PC-9 (cell line): ENCODE measurements around the gene TATDN2. TPM values are rescaled to one million over a fixed set of nuclear protein-coding genes. Genes with fewer than 3 reads are reported as not detected.

Source experiments
- BruUV-seq: library from RNA; stranded (reverse); fragments of 400-500 nt; replicated peaks from 2 replicates; lab custom pipeline; 2021; lab: Mats Ljungman, UMichigan
- CTCF ChIA-PET: fragments of 300-600 bp; sonication (Branson Sonifier 250); formaldehyde crosslinking; loops from one replicate; lab custom pipeline; 2022; ENCODE audit warnings: antibody characterized with exemption; lab: Charles Lee
- POLR2A ChIA-PET: fragments of 300-600 bp; sonication (Branson Sonifier 250); formaldehyde crosslinking; loops from one replicate; lab custom pipeline; 2022; ENCODE audit warnings: antibody characterized with exemption; ENCODE audit not compliant: unreplicated experiment; lab: Charles Lee
- DNase-seq, 2 experiments: peaks; one replicate each; pipeline versions ENCODE4 v3.0.0 to v3.0.0-alpha.2; 2015 to 2022; ENCODE audit warnings: mixed read lengths in 1 of 2
- H2AFZ ChIP-seq: fragments of 200-600 bp; sonication (generic); 2 replicates; pipeline ENCODE4 v1.8.1; 2017; ENCODE audit warnings: antibody characterized with exemption
- H3F3A ChIP-seq: fragments of 200-600 bp; sonication (generic); 2 replicates; pipeline ENCODE4 v1.8.1; 2017; ENCODE audit warnings: antibody characterized with exemption, mild to moderate bottlenecking, low read depth; ENCODE audit not compliant: insufficient read depth
- H3K27ac ChIP-seq: fragments of 200-600 bp; sonication (generic); 2 replicates; pipeline ENCODE4 v1.6.1; 2016; ENCODE audit warnings: mixed run types
- H3K27me3 ChIP-seq: fragments of 200-600 bp; sonication (generic); 2 replicates; pipeline ENCODE4 v1.6.1; 2016; ENCODE audit warnings: low read depth, mixed run types; ENCODE audit not compliant: insufficient read depth
- H3K36me3 ChIP-seq: fragments of 200-600 bp; sonication (generic); 2 replicates; pipeline ENCODE4 v1.6.1; 2016; ENCODE audit warnings: low read depth, mixed run types
- H3K4me1 ChIP-seq: fragments of 200-600 bp; sonication (generic); replicated peaks from 2 replicates; pipeline ENCODE4 v1.6.1; 2016; ENCODE audit warnings: mixed run types; ENCODE audit not compliant: insufficient read depth
- H3K4me2 ChIP-seq: fragments of 200-600 bp; sonication (generic); 2 replicates; pipeline ENCODE4 v1.6.1; 2017; ENCODE audit warnings: mixed run types
- H3K4me3 ChIP-seq: fragments of 200-600 bp; sonication (generic); 2 replicates; pipeline ENCODE4 v1.6.1; 2016; ENCODE audit warnings: mixed run types
- H3K79me2 ChIP-seq: fragments of 200-600 bp; sonication (generic); 2 replicates; pipeline ENCODE4 v1.6.1; 2017; ENCODE audit warnings: low read depth, mixed run types
- H3K9me2 ChIP-seq: fragments of 200-600 bp; sonication (generic); 2 replicates; pipeline ENCODE4 v1.8.1; 2017; ENCODE audit warnings: mild to moderate bottlenecking; ENCODE audit not compliant: insufficient read depth
- H3K9me3 ChIP-seq: fragments of 200-600 bp; sonication (generic); 2 replicates; pipeline ENCODE4 v1.8.1; 2016; ENCODE audit warnings: low read depth; ENCODE audit not compliant: insufficient read depth
- H4K20me1 ChIP-seq: fragments of 200-600 bp; sonication (generic); 2 replicates; pipeline ENCODE4 v1.8.1; 2017; ENCODE audit not compliant: insufficient read depth
- EZH2 ChIP-seq: fragments of 200-600 bp; sonication (generic); IDR thresholded peaks from 2 replicates; pipeline ENCODE4 v1.8.0; 2017; ENCODE audit warnings: antibody characterized with exemption, low read depth
- intact Hi-C: fragments of 100-400 bp; cut with micrococcal nuclease; formaldehyde crosslinking; loops from one replicate; pipeline ENCODE4 v1.10.0; 2022; ENCODE audit not compliant: unreplicated experiment
- total RNA-seq: library from RNA; stranded (reverse); gene quantifications from 2 replicates; pipeline ENCODE4 v1.2.3, GENCODE V29; 2021
- TF ChIP-seq, protein P1 (sequence below): fragments of 200-600 bp; sonication (generic); conservative IDR thresholded peaks from 2 replicates; pipeline ENCODE4 v1.6.1; 2017; ENCODE audit warnings: mixed run types, antibody characterized with exemption, mild to moderate bottlenecking, moderate library complexity

Gene TATDN2
- total RNA-seq, 1 experiment from 2014 or later = 34.0 TPM

DNA sequence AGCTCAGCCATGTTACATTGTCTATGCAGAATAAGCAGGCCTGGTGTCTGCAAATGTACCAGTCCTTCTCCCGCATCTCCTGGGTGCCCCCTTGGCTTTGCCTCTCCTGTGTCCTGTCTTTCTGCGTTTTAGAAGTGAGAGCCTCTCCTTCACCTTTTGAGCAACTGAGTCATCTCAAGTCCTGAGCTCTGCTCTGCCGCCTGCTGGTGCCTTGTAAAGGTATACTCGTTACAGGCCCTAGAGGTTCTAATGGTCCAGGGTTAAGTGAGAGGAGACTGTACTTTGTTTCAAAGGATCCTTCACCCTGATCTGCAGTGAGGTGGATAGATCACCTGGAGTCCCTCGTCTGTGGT, 31.9 kb downstream of the TATDN2 start:
- H3F3A ChIP-seq = peaks cover 2% of the 10 kb centered on the region; the same call in 1 of the 2 replicates
- intact Hi-C loops = no loop called here
- no peaks in the 10 kb centered on the region for H3K4me1 ChIP-seq
- no peak overlapping the region for H3K4me3 ChIP-seq
- H4K20me1 ChIP-seq = peaks cover 16% of the 10 kb centered on the region
- no peaks in the 10 kb centered on the region for H3K27me3 ChIP-seq
- ChIA-PET POLR2A (no interaction called here), CTCF (no interaction called here)
- BruUV-seq = no TSS peak
- no peak overlapping the region for H3K4me2 ChIP-seq
- H3K27ac ChIP-seq = no peak overlapping the region
- peaks cover 20% of the 10 kb centered on the region for H3K36me3 ChIP-seq
- no peaks in the 10 kb centered on the region for H3K9me2 ChIP-seq
- TF ChIP-seq, protein P1, sequence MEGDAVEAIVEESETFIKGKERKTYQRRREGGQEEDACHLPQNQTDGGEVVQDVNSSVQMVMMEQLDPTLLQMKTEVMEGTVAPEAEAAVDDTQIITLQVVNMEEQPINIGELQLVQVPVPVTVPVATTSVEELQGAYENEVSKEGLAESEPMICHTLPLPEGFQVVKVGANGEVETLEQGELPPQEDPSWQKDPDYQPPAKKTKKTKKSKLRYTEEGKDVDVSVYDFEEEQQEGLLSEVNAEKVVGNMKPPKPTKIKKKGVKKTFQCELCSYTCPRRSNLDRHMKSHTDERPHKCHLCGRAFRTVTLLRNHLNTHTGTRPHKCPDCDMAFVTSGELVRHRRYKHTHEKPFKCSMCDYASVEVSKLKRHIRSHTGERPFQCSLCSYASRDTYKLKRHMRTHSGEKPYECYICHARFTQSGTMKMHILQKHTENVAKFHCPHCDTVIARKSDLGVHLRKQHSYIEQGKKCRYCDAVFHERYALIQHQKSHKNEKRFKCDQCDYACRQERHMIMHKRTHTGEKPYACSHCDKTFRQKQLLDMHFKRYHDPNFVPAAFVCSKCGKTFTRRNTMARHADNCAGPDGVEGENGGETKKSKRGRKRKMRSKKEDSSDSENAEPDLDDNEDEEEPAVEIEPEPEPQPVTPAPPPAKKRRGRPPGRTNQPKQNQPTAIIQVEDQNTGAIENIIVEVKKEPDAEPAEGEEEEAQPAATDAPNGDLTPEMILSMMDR = no peak
- no peak for TF ChIP-seq EZH2
- no peak for DNase-seq
- H3K9me3 ChIP-seq = no peaks in the 10 kb centered on the region
- H2AFZ ChIP-seq = no peak overlapping the region
- peaks cover 4% of the 10 kb centered on the region; the same call in 1 of the 2 replicates for H3K79me2 ChIP-seq

DNA sequence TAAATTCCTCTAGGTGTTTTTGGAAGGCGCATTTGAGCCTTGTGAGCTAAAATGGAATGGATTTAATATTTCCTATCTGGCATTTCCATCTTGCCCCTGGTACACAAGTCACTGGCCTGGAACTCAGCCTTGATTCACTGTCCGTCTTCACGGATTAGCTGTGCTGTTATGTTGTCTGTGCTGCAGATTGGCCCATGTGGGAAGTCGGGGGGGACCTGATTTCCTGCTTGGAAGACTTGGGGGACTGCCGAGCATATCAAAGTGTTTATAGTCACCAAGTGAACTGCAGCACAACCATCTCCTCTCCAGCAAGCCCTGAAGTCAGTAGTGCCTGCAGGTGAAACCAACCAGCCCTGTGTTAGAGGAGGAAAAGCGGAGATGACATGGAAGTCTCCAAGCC, 32.3 kb downstream of the TATDN2 start:
- BruUV-seq = no TSS peak
- TF ChIP-seq, protein P1 = no peak
- TF ChIP-seq EZH2 = no peak
- Histone ChIP-seq H2AFZ (no peak overlapping the region), H3K4me2 (no peak overlapping the region), H3K4me1 (no peaks in the 10 kb centered on the region), H3K36me3 (peaks cover 20% of the 10 kb centered on the region), H3K9me2 (no peaks in the 10 kb centered on the region), H3K79me2 (peaks cover 4% of the 10 kb centered on the region; the same call in 1 of the 2 replicates), H4K20me1 (peaks cover 13% of the 10 kb centered on the region), H3F3A (no peaks in the 10 kb centered on the region; the same call in 1 of the 2 replicates), H3K27me3 (no peaks in the 10 kb centered on the region), H3K9me3 (no peaks in the 10 kb centered on the region), H3K27ac (no peak overlapping the region), H3K4me3 (no peak overlapping the region)
- ChIA-PET POLR2A (no interaction called here), CTCF (no interaction called here)
- intact Hi-C loops = no loop called here
- DNase-seq = no peak

DNA sequence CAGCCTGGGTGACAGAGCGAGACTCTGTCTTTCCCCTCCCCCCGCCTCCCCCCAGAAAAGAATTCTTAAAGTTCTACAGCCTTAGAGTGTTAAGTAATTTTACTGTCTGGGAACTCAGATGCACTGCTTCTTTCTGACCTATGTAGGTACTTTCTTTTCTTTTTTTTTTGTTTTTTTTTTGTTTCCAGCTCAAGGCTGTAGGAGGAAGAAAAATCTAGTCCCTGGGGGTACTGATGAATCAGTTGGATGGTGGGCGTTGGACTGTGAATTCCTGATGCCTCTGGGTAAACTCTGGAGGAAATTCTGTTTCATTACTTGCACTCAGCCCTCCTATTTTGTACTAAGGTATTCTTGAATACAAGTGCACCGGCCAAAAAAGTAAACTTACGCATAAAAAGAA, 33.7 kb downstream of the TATDN2 start:
- no peak for DNase-seq
- Histone ChIP-seq H3K9me2 (no peaks in the 10 kb centered on the region), H3K9me3 (no peaks in the 10 kb centered on the region), H3F3A (no peaks in the 10 kb centered on the region; the same call in 1 of the 2 replicates), H3K4me2 (no peak overlapping the region), H4K20me1 (peaks cover 8% of the 10 kb centered on the region), H2AFZ (no peak overlapping the region), H3K27ac (no peak overlapping the region), H3K4me1 (no peaks in the 10 kb centered on the region), H3K36me3 (peaks cover 19% of the 10 kb centered on the region), H3K79me2 (no peaks in the 10 kb centered on the region), H3K27me3 (no peaks in the 10 kb centered on the region), H3K4me3 (no peak overlapping the region)
- intact Hi-C loops = no loop called here
- BruUV-seq = no TSS peak
- ChIA-PET POLR2A (no interaction called here), CTCF (no interaction called here)
- TF ChIP-seq, protein P1 = no peak
- TF ChIP-seq EZH2 = no peak
